ENCODE measurements around the gene KDM4C.

- TF ChIP-seq, protein P1, sequence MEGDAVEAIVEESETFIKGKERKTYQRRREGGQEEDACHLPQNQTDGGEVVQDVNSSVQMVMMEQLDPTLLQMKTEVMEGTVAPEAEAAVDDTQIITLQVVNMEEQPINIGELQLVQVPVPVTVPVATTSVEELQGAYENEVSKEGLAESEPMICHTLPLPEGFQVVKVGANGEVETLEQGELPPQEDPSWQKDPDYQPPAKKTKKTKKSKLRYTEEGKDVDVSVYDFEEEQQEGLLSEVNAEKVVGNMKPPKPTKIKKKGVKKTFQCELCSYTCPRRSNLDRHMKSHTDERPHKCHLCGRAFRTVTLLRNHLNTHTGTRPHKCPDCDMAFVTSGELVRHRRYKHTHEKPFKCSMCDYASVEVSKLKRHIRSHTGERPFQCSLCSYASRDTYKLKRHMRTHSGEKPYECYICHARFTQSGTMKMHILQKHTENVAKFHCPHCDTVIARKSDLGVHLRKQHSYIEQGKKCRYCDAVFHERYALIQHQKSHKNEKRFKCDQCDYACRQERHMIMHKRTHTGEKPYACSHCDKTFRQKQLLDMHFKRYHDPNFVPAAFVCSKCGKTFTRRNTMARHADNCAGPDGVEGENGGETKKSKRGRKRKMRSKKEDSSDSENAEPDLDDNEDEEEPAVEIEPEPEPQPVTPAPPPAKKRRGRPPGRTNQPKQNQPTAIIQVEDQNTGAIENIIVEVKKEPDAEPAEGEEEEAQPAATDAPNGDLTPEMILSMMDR (IDR thresholded peaks at IDR 0.05) = no peak
- TF ChIP-seq POLR2A (IDR thresholded peaks at IDR 0.05; ENCODE audit: low read depth) (no peak), POLR2AphosphoS5 (IDR thresholded peaks at IDR 0.05) (no peak), EP300 (IDR thresholded peaks at IDR 0.05) (no peak)
Observed at GRCh38 chr9:7088611-7089010, 330.8 kb downstream of the KDM4C start.
